NB4 (cell line): Measurements from ENCODE around the gene MCAT.

ENCODE experiments used
- MAX ChIP-seq: IDR thresholded peaks from 2 replicates; pipeline ENCODE4 v1.6.1; 2011; ENCODE audit warnings: low read depth, low read length
- TF ChIP-seq, protein P1 (sequence below): IDR thresholded peaks from one replicate; pipeline ENCODE4 v1.5.1; 2012; ENCODE audit warnings: low read depth, low read length

- TF ChIP-seq MAX: no peak
- TF ChIP-seq, protein P1, sequence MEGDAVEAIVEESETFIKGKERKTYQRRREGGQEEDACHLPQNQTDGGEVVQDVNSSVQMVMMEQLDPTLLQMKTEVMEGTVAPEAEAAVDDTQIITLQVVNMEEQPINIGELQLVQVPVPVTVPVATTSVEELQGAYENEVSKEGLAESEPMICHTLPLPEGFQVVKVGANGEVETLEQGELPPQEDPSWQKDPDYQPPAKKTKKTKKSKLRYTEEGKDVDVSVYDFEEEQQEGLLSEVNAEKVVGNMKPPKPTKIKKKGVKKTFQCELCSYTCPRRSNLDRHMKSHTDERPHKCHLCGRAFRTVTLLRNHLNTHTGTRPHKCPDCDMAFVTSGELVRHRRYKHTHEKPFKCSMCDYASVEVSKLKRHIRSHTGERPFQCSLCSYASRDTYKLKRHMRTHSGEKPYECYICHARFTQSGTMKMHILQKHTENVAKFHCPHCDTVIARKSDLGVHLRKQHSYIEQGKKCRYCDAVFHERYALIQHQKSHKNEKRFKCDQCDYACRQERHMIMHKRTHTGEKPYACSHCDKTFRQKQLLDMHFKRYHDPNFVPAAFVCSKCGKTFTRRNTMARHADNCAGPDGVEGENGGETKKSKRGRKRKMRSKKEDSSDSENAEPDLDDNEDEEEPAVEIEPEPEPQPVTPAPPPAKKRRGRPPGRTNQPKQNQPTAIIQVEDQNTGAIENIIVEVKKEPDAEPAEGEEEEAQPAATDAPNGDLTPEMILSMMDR: no peak
Observed at GRCh38 chr22:43094085-43094484, 49.1 kb downstream of the MCAT start.
